ENCODE results near the gene GPRC5C.

The GPRC5C gene

DNA sequence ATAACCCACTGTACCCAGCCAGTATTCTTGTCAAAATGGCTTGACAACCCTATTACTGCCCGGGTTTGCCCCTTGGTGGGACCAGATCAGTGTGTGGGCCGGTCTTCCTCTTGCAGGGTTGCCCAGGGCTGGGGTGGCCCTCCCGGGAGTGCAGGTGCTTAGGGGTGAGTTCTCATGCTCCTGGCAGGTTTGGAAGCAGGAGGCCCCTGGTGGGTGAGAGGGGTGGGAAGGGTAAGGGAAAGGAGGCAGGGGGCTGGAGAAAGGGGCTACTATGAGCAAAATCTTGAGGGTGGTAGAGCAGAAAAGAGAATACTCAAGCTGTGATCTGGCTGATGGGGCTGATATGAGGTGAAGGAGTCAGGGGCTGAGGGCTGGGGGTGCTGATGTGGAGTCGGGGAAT is 41.0 kb downstream of the GPRC5C start:
- no peak for DNase-seq
- Histone ChIP-seq H3K36me3 (no peaks in the 10 kb centered on the region), H3K4me1 (no peaks in the 10 kb centered on the region), H3K9me3 (peaks cover 0 to 11% (median 7%) of the 10 kb centered on the region in 3 donors), H3K27ac (no peak overlapping the region), H3K27me3 (peaks cover 0 to 52% of the 10 kb centered on the region in 2 donors), H3K4me3 (no peak overlapping the region)
- intact Hi-C loops (cut with DNase I; ENCODE audit: low total_unique reads), result no loop called here
- TF ChIP-seq, protein P1, sequence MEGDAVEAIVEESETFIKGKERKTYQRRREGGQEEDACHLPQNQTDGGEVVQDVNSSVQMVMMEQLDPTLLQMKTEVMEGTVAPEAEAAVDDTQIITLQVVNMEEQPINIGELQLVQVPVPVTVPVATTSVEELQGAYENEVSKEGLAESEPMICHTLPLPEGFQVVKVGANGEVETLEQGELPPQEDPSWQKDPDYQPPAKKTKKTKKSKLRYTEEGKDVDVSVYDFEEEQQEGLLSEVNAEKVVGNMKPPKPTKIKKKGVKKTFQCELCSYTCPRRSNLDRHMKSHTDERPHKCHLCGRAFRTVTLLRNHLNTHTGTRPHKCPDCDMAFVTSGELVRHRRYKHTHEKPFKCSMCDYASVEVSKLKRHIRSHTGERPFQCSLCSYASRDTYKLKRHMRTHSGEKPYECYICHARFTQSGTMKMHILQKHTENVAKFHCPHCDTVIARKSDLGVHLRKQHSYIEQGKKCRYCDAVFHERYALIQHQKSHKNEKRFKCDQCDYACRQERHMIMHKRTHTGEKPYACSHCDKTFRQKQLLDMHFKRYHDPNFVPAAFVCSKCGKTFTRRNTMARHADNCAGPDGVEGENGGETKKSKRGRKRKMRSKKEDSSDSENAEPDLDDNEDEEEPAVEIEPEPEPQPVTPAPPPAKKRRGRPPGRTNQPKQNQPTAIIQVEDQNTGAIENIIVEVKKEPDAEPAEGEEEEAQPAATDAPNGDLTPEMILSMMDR (IDR thresholded peaks at IDR 0.05), result no peak

DNA sequence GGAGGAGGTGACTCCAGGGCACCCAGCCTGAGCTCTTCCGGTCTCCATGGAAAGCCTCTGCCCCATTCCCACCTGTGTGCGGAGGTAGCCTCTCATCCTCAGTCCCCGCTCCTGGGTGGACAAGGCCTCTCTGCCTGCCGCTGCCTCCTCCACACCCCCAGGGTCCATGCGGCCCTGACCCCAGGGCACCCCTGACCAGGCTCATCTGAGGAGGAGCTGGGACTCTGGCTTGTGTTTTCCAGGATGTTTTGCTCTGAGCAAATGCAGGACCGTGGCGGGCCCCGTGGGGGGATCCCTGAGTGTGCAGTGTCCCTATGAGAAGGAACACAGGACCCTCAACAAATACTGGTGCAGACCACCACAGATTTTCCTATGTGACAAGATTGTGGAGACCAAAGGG is 41.4 kb downstream of the GPRC5C start:
- Histone ChIP-seq H3K9me3 (peaks cover 0 to 11% (median 7%) of the 10 kb centered on the region in 3 donors), H3K4me3 (no peak overlapping the region), H3K4me1 (no peaks in the 10 kb centered on the region), H3K27ac (no peak overlapping the region), H3K27me3 (peaks cover 0 to 52% of the 10 kb centered on the region in 2 donors), H3K36me3 (no peaks in the 10 kb centered on the region)
- DNase-seq, result no peak
- intact Hi-C loops (cut with DNase I; ENCODE audit: low total_unique reads), result no loop called here
- TF ChIP-seq, protein P1 (IDR thresholded peaks at IDR 0.05), result no peak

DNA sequence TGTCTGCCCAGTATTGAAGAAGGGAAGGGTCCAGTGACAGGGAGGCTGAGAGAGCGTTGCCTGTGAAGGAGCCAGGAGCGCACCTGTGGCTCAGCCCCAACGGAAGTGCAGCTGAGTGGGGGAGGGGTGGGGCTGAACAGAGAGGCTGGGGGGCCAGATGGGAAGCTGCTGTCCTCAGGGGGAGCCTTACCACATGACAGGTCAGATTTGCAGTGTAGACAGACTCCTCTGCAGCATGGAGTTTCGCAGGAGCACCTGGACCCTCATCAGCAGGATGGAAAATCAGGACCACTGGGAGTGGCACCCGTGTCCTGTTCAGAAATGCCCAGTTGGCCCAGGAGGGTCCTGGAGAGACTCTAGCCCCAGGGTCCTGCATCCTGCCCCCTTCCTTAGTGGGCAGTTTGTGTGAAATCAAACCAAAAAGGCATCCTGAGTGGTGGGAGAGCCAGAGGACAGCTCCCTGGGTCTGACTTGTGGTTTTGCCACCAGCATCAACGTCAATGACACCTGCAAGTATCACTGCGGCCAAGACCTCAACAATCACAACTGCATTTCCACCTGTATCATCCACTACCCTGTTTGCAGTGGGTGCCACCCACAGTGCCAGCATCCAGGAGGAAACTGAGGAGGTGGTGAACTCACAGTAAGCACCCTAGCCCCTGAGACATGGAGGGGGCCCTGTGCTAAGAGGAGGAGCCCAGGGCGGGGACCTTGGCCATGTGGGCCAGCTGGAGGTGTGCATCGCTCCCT is 42.3 kb downstream of the GPRC5C start:
- TF ChIP-seq, protein P1 (IDR thresholded peaks at IDR 0.05), result no peak
- H3K4me1 ChIP-seq, result no peaks in the 10 kb centered on the region
- H3K36me3 ChIP-seq, result no peaks in the 10 kb centered on the region
- no peak for DNase-seq
- peaks cover 0 to 11% (median 7%) of the 10 kb centered on the region in 3 donors for H3K9me3 ChIP-seq
- no peak overlapping the region for H3K27ac ChIP-seq
- peaks cover 0 to 49% of the 10 kb centered on the region in 2 donors for H3K27me3 ChIP-seq
- intact Hi-C loops (cut with DNase I; ENCODE audit: low total_unique reads), result no loop called here
- H3K4me3 ChIP-seq, result no peak overlapping the region

DNA sequence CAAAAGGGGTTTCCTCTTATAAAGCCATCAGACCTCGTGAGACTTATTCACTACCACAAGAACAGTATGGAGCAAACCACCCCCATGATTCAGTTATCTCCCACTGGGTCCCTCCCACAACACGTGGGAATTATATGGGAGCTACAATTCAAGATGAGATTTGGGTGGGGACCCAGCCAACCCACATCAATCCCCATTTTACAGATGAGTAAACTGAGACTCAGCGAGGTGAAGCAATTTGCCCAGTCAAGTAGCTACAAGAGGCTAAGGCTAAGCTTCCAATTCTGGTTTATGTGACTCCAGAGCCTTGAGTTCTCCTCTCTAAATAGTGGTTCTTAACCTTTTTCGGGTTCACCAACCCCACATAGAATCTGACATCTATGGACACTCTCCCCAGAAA is 43.3 kb downstream of the GPRC5C start:
- intact Hi-C loops (cut with DNase I; ENCODE audit: low total_unique reads), result no loop called here
- H3K27me3 ChIP-seq, result peaks cover 0 to 53% of the 10 kb centered on the region in 2 donors

DNA sequence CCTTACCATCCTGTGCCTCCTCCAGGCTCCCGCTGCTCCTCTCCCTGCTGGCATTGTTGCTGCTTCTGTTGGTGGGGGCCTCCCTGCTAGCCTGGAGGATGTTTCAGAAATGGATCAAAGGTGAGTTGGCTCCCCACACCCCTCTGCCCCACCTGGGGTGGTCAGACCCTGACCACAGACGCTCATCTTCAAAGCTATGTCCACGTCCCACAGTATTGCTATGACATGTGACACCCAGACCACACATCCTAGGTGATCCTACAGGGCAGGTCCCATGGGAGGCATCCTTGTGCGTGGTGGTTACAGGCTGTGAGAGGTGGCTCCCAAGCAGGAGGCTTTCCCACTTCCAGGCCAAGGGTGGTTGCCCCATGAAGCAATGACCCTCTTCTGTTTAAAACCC is 45.5 kb downstream of the GPRC5C start:
- TF ChIP-seq, protein P1 (IDR thresholded peaks at IDR 0.05), result no peak
- intact Hi-C loops (cut with DNase I; ENCODE audit: low total_unique reads), result no loop called here
- H3K36me3 ChIP-seq, result no peaks in the 10 kb centered on the region
- H3K4me1 ChIP-seq, result no peaks in the 10 kb centered on the region
- DNase-seq, result no peak
- peaks cover 0 to 52% of the 10 kb centered on the region in 2 donors for H3K27me3 ChIP-seq
- H3K4me3 ChIP-seq, result no peak overlapping the region
- peaks cover 0 to 11% (median 7%) of the 10 kb centered on the region in 3 donors for H3K9me3 ChIP-seq
- no peak overlapping the region for H3K27ac ChIP-seq

More for the DNA sequence above, 43.3 kb downstream of the GPRC5C start:
- no peaks in the 10 kb centered on the region for H3K4me1 ChIP-seq
- H3K4me3 ChIP-seq, result no peak overlapping the region
- H3K27ac ChIP-seq, result no peak overlapping the region
- H3K9me3 ChIP-seq, result peaks cover 0 to 11% (median 7%) of the 10 kb centered on the region in 3 donors
- H3K36me3 ChIP-seq, result no peaks in the 10 kb centered on the region
- DNase-seq, result no peak
- TF ChIP-seq, protein P1 (IDR thresholded peaks at IDR 0.05), result no peak
